Colonic mucosa (tissue), 4 donors: ENCODE measurements around the gene KRT2. TPM values are rescaled to one million over a fixed set of nuclear protein-coding genes. Genes with fewer than 3 reads are reported as not detected.

Experiments
- DNase-seq: peaks from one replicate; pipeline ENCODE4 v3.0.0-alpha.2; 2020
- H3K27ac ChIP-seq: fragments of 200-600 bp; one replicate; pipeline ENCODE4 v1.8.0; 2021
- H3K27me3 ChIP-seq: fragments of 200-600 bp; one replicate; pipeline ENCODE4 v1.8.0; 2021
- H3K36me3 ChIP-seq: fragments of 200-600 bp; one replicate; pipeline ENCODE4 v1.8.0; 2021
- H3K4me1 ChIP-seq: fragments of 200-600 bp; one replicate; pipeline ENCODE4 v1.8.0; 2021; ENCODE audit warnings: mild to moderate bottlenecking
- H3K4me3 ChIP-seq: fragments of 200-600 bp; one replicate; pipeline ENCODE4 v1.8.0; 2021
- H3K9ac ChIP-seq, 2 donors: one replicate each; pipeline ENCODE4 v1.7.0; 2013; ENCODE audit warnings: control low read depth in 2 of 2, low read depth in 2 of 2, low read length in 2 of 2
- H3K9me3 ChIP-seq: fragments of 200-600 bp; one replicate; pipeline ENCODE4 v1.8.0; 2021
- intact Hi-C: fragments of 100-400 bp; cut with DNase I; formaldehyde crosslinking; loops from one replicate; pipeline ENCODE4 v1.14.1; 2022
- total RNA-seq, 2 donors: library from RNA; stranded (reverse); fragmentation: NEBNext Ultra II Directional in 1 of 2; extraction: Animal tissue kit (Norgen Biotek cat#: 25700) in 1 of 2; gene quantifications; one replicate each; pipeline ENCODE4 v1.2.1, GENCODE V29; 2021
- TF ChIP-seq, protein P1 (sequence below): fragments of 200-600 bp; IDR thresholded peaks from one replicate; pipeline ENCODE4 v1.8.0; 2022; ENCODE audit warnings: antibody characterized with exemption, mild to moderate bottlenecking
- donor health status: healthy.
- donor health status: DM: no; HTN: no; CAD: no.
- donor health status: DM: no; HTN: no; CAD: no.

KRT2 gene
- total RNA-seq, 2 donors from 2014 or later = not detected

DNA sequence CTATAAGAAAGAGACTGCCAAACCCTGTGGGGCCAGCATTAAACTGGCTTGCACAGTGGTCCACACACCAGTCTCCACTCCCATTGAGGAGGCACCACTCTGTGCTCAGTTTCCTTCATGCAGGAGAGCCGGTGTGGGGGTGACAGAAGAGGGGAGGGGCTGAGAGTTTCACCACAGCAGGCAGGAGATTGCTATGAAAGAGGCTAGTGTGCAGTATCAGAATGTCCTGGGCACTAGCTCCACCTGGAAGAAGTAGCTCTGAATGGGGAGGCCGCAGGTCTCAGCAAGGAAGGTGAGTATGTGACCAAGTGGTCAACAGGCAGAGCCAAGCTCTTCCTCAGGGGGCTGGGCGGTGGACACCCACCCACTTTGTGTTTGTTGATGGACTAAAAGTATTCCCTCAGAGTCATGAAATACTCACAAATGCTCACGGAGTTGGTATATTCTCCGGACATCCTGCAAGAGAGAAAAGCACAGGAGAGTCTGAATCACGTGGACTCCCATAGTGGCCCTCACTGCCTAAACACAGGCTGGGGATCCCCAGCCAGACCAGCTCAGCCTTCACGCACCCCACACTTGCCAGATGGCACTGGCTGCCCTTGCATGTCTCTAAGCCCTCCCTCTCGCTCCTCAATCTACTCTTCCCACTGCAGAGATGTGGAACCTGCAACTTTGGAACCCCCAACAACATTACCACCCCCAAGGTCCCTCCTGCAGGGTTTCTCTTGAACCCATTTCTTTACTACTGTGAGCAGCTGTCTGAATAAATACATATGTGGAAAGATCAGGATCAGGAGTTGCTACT is 43.0 kb downstream of the KRT2 start:
- intact Hi-C loops = no loop called here
- H3K27ac ChIP-seq = no peak overlapping the region
- no peaks in the 10 kb centered on the region for H3K9me3 ChIP-seq
- no peaks in the 10 kb centered on the region for H3K4me1 ChIP-seq
- TF ChIP-seq, protein P1, sequence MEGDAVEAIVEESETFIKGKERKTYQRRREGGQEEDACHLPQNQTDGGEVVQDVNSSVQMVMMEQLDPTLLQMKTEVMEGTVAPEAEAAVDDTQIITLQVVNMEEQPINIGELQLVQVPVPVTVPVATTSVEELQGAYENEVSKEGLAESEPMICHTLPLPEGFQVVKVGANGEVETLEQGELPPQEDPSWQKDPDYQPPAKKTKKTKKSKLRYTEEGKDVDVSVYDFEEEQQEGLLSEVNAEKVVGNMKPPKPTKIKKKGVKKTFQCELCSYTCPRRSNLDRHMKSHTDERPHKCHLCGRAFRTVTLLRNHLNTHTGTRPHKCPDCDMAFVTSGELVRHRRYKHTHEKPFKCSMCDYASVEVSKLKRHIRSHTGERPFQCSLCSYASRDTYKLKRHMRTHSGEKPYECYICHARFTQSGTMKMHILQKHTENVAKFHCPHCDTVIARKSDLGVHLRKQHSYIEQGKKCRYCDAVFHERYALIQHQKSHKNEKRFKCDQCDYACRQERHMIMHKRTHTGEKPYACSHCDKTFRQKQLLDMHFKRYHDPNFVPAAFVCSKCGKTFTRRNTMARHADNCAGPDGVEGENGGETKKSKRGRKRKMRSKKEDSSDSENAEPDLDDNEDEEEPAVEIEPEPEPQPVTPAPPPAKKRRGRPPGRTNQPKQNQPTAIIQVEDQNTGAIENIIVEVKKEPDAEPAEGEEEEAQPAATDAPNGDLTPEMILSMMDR = no peak
- DNase-seq = no peak
- no peaks in the 10 kb centered on the region for H3K27me3 ChIP-seq
- H3K36me3 ChIP-seq = no peaks in the 10 kb centered on the region
- no peak overlapping the region for H3K9ac ChIP-seq
- H3K4me3 ChIP-seq = no peak overlapping the region

DNA sequence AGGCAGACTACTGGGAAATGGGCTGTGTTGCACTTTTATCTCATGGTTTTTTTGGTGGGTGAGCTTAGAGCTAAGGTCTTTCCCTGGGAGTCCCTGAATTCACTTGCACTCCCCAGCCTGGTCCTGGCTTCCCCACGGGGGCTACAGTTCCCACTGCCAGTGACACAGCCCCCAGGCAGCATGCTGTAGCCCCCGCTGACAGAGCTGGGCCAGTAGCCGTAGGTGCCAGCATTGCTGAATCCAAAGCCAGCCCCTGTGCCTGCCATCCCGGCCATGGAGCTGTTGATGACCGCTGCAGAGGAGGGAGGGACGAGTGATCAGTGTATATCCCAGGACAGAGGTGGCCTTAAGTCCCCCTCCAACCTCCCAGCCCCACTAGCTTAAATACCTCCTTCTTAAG is 43.9 kb downstream of the KRT2 start:
- Histone ChIP-seq H3K27ac (no peak overlapping the region), H3K36me3 (no peaks in the 10 kb centered on the region), H3K4me1 (no peaks in the 10 kb centered on the region), H3K27me3 (no peaks in the 10 kb centered on the region), H3K4me3 (no peak overlapping the region), H3K9me3 (no peaks in the 10 kb centered on the region), H3K9ac (no peak overlapping the region)
- TF ChIP-seq, protein P1 = no peak
- intact Hi-C loops = no loop called here
- DNase-seq = no peak

DNA sequence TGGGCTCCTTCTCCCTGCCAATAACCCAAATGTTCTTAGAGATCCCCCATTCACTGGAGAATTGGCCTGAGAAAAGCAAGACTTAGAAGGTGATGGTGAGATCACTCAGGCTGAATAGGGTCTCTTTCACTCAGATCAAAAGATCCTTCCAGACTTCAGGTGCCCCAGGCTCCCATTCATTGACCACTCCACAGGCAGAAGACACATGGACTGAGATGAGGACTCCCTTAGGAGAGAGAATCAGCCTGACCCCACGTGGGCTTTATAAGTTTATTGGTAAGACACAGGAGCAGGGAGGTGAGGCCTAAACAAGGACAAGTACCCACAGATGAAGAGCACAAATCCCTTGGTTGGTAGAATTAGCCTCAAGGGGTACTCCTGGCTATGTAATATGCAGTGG is 44.7 kb downstream of the KRT2 start:
- TF ChIP-seq, protein P1 = no peak
- DNase-seq = no peak
- H3K4me1 ChIP-seq = no peaks in the 10 kb centered on the region
- H3K9me3 ChIP-seq = no peaks in the 10 kb centered on the region
- H3K27ac ChIP-seq = no peak overlapping the region
- no peak overlapping the region for H3K9ac ChIP-seq
- H3K36me3 ChIP-seq = no peaks in the 10 kb centered on the region
- H3K27me3 ChIP-seq = no peaks in the 10 kb centered on the region
- no peak overlapping the region for H3K4me3 ChIP-seq
- intact Hi-C loops = no loop called here

DNA sequence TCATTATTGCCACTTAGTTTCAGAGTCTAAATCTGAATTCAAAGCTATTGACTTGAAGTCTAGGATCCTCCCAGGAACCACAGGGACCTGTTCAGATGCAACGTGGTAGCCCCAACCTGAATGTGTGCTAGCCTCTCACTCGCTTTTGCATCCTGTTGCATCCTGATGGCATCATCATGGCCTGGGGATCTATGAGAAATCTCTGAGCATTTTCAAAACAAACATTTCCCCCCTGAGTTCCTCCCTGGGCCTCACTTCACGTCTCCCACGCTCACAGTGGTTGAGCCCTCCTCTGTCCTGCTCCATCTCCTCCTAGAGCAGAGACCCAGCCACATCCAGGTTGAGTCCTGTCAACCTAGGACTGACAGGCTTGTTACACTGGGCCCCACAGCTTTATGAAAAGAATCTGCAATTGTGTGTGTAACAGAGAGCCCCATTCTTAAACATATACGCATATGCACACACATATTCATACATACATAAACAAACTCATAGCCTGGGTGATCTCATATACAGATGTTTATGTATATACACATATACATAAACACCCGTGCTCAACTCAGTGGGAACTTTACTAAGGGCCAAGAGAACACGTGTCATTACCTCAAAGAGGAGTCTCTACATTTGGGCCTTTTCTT is 45.3 kb downstream of the KRT2 start:
- Histone ChIP-seq H3K4me1 (no peaks in the 10 kb centered on the region), H3K4me3 (no peak overlapping the region), H3K27me3 (no peaks in the 10 kb centered on the region), H3K9me3 (no peaks in the 10 kb centered on the region), H3K36me3 (no peaks in the 10 kb centered on the region), H3K27ac (no peak overlapping the region), H3K9ac (no peak overlapping the region)
- intact Hi-C loops = no loop called here
- TF ChIP-seq, protein P1 = no peak
- no peak for DNase-seq

DNA sequence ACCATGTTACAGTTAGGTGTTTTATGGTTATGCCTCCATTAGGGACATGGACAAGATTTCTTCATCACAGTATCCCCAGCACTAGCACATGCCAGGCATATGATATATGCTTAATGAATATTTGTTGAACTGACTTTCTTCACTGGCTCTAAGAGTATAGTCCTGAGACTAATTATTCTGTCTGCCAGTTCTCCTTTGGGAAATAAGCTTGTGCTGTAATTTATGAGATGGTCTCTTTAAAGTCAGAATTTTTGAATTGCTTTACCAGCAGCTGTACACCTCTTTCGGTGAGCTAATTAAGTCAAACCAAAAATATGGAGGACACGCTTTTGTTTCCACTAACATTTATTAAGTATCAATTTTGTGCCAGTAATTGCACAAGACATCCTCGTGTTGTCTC is 45.9 kb downstream of the KRT2 start:
- Histone ChIP-seq H3K27ac (no peak overlapping the region), H3K36me3 (no peaks in the 10 kb centered on the region), H3K4me3 (no peak overlapping the region), H3K9me3 (no peaks in the 10 kb centered on the region), H3K27me3 (peaks cover 4% of the 10 kb centered on the region), H3K9ac (no peak overlapping the region), H3K4me1 (no peaks in the 10 kb centered on the region)
- TF ChIP-seq, protein P1 = no peak
- intact Hi-C loops = no loop called here
- no peak for DNase-seq
